Measurements from ENCODE around the gene KCNE2. TPM values are rescaled to one million over a fixed set of nuclear protein-coding genes. Genes with fewer than 3 reads are reported as not detected.

Gene KCNE2
- total RNA-seq, 4 donors from 2014 or later: not detected

DNA sequence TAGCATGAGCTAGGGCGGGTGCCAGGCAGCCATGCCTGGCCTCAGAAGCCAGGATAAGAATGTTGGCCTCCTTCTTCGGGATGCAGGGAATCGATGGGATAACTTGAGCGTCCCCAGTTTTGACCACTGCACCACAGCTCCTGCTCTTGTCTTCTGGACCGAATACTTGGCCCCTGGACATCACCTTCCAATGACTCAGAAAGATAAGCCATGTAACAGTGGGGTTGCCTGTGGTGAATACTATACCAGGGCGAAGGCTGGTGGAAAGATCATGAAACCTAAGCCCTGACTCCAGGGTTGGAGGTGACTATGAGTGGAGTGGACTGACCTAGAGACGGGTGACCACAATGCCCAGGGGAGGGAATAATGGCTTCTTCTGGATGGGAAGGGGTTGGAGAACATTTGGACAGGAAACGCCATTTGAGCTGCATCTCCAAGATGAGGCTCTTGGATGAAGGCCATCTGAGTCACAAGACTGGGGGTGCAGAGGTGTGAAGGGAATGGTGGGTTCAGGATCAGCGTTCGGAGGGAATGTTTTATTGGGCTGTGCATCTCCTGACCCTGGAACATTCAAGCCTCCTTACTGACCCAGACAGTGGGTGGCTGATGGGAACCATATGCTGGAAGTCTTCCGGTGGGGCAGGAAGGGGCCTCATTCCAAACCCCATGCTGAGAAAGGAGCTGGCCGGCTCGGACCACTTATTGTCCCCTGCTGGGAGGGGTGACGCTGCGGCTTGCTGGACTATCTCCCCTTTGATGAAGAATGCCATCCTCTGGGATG is 18.5 kb upstream of the KCNE2 start:
- TF ChIP-seq POLR2A (IDR thresholded peaks at IDR 0.05): no peak
- TF ChIP-seq, protein P1, sequence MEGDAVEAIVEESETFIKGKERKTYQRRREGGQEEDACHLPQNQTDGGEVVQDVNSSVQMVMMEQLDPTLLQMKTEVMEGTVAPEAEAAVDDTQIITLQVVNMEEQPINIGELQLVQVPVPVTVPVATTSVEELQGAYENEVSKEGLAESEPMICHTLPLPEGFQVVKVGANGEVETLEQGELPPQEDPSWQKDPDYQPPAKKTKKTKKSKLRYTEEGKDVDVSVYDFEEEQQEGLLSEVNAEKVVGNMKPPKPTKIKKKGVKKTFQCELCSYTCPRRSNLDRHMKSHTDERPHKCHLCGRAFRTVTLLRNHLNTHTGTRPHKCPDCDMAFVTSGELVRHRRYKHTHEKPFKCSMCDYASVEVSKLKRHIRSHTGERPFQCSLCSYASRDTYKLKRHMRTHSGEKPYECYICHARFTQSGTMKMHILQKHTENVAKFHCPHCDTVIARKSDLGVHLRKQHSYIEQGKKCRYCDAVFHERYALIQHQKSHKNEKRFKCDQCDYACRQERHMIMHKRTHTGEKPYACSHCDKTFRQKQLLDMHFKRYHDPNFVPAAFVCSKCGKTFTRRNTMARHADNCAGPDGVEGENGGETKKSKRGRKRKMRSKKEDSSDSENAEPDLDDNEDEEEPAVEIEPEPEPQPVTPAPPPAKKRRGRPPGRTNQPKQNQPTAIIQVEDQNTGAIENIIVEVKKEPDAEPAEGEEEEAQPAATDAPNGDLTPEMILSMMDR (IDR thresholded peaks at IDR 0.05 in 4 of 5, conservative IDR thresholded peaks at IDR 0.05 in 1 of 5): no peak
- Histone ChIP-seq H3K4me3 (no peak overlapping the region), H3K27me3 (no peaks in the 10 kb centered on the region), H3K27ac (peak overlapping the region; percentile 13 to 51 (median 40)), H3K36me3 (no peaks in the 10 kb centered on the region), H3K9me3 (no peaks in the 10 kb centered on the region), H3K4me1 (peaks cover 12 to 27% of the 10 kb centered on the region in 2 donors)
- in situ Hi-C loops (cut with MboI; ENCODE audit: low sequenced_read_pairs in 4 of 4): no loop called here
- no peak for DNase-seq
- intact Hi-C loops (cut with DNase I; ENCODE audit: low total_unique reads): loop anchor here (5.0 kb wide), 1 partner anchor 273 kb away; the partner anchor contains the start of genes MRPS6 and SLC5A3
- no peak for ATAC-seq

DNA sequence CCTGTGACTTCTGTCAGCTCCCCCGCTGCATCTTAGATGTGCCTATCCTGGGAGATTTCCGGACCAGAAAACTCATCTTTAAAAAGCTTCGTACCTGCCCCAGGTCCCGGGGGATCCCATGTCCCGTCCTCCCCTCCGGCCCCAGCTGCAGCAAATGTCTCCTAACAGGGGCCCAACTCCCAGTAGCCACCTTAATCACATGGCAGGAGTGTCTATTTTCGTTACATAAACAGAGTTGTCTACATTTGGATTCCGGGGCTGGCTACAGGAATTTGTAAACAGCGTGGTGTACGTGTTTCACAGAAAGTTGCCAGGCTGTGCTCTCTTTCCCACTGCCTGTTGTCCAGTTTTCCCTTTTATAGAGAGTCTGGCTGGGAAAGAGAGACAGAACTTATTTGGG is 17.9 kb upstream of the KCNE2 start:
- ATAC-seq (peak in 1 of 2 donors; percentile 79), DNase-seq (peak in 1 of 2 donors; percentile 26)
- peak overlapping the region; percentile 13 to 51 (median 40) for H3K27ac ChIP-seq
- intact Hi-C loops (cut with DNase I; ENCODE audit: low total_unique reads): loop anchor here (5.0 kb wide), 1 partner anchor 274 kb away; the partner anchor contains the start of genes MRPS6 and SLC5A3
- TF ChIP-seq POLR2A (IDR thresholded peaks at IDR 0.05): no peak
- TF ChIP-seq, protein P1 (IDR thresholded peaks at IDR 0.05 in 4 of 5, conservative IDR thresholded peaks at IDR 0.05 in 1 of 5): no peak
- H3K27me3 ChIP-seq: no peaks in the 10 kb centered on the region
- in situ Hi-C loops (cut with MboI; ENCODE audit: low sequenced_read_pairs in 4 of 4): no loop called here
- no peaks in the 10 kb centered on the region for H3K36me3 ChIP-seq
- H3K9me3 ChIP-seq: no peaks in the 10 kb centered on the region
- H3K4me1 ChIP-seq: peaks cover 12 to 27% of the 10 kb centered on the region in 2 donors
- no peak overlapping the region for H3K4me3 ChIP-seq

DNA sequence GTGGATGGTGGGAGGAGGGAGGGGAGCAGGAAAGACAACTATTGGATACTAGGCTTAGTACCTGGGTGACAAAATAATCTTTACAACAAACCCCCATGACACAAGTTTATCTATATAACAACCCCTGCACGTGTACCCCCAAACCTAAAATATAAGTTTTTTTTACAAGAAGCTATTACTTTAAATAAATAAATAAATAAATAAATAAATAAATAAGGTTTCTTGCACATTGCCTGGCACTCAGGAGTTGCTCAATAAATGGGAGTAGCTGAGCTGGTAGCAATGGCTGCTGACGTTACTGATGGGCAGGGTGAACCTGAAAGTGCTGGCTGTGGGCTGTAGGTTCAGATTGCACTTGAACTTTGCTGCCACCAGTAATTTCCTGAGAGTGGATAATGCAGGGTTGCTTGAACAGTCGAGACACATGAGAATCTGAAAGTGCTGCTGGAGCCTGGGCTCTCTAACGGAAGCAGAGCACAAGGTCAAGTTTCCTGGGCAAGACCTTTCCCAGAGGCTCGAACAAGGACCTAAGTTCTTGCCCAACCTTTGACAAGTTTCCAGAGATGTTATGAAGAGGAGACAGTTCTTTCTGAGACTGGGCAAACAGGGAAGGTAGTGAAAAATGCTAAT is 14.8 kb upstream of the KCNE2 start:
- DNase-seq (no peak), ATAC-seq (peak in 1 of 2 donors; percentile 28)
- H3K9me3 ChIP-seq: no peaks in the 10 kb centered on the region
- no peaks in the 10 kb centered on the region for H3K36me3 ChIP-seq
- in situ Hi-C loops (cut with MboI; ENCODE audit: low sequenced_read_pairs in 4 of 4) (no loop called here), intact Hi-C loops (cut with DNase I; ENCODE audit: low total_unique reads) (loop anchor here (2.0 to 5.0 kb wide), 2 partner anchors 277 to 424 kb away; partner anchors contain the start of genes MRPS6 and SLC5A3)
- H3K4me3 ChIP-seq: no peak overlapping the region
- TF ChIP-seq, protein P1 (IDR thresholded peaks at IDR 0.05 in 4 of 5, conservative IDR thresholded peaks at IDR 0.05 in 1 of 5): no peak
- no peak for TF ChIP-seq POLR2A (IDR thresholded peaks at IDR 0.05)
- no peaks in the 10 kb centered on the region for H3K27me3 ChIP-seq
- no peak overlapping the region for H3K27ac ChIP-seq
- peaks cover 12 to 27% of the 10 kb centered on the region in 2 donors for H3K4me1 ChIP-seq

DNA sequence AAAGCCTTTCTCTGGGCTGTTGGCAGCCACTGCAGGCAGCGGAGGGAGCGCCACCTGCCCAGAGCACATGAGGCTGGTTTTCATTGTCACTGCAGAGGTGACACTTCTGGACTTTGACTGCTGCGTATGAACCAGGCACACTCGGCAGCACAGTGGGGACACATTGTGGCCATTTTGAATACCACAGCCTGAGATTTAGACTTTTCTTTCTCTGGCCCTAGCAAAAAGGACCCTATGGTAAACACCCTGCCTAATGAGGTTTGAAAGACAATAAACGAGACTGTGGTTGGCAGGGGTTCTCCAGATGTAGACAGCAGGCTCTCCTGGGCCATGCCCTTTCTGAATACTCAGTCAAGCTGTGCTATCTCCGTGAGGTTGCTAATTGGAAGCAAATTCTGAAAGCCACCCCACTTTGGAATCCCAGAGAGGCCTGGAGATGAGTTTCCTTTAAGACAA is 12.0 kb upstream of the KCNE2 start:
- no peaks in the 10 kb centered on the region for H3K9me3 ChIP-seq
- no peak for TF ChIP-seq POLR2A (IDR thresholded peaks at IDR 0.05)
- TF ChIP-seq, protein P1 (IDR thresholded peaks at IDR 0.05 in 4 of 5, conservative IDR thresholded peaks at IDR 0.05 in 1 of 5): peak; percentile 37 to 69 (median 52)
- intact Hi-C loops (cut with DNase I; ENCODE audit: low total_unique reads) (no loop called here), in situ Hi-C loops (cut with MboI; ENCODE audit: low sequenced_read_pairs in 4 of 4) (no loop called here)
- peak; percentile 81 to 86 for ATAC-seq
- H3K4me3 ChIP-seq: no peak overlapping the region
- no peaks in the 10 kb centered on the region for H3K36me3 ChIP-seq
- peak; percentile 35 to 39 for DNase-seq
- no peaks in the 10 kb centered on the region for H3K27me3 ChIP-seq
- H3K27ac ChIP-seq: no peak overlapping the region
- H3K4me1 ChIP-seq: peaks cover 2 to 10% of the 10 kb centered on the region in 2 donors
